ENCODE data around the gene AIDA.

Gene AIDA

GRCh38 chr1:222713091-222713961, 1.0 kb upstream of the AIDA start:
- peak; percentile 41; the same call in 1 of the 2 replicates for TF ChIP-seq TAF1 (IDR thresholded peaks at IDR 0.05; ENCODE audit: low read depth)
- TF ChIP-seq CEBPB (IDR thresholded peaks at IDR 0.05), result no peak
- TF ChIP-seq YY1 (IDR thresholded peaks at IDR 0.05; ENCODE audit: low read depth), result peak; percentile 80
- TF ChIP-seq RAD21 (IDR thresholded peaks at IDR 0.05; ENCODE audit: low read depth), result no peak
- TF ChIP-seq USF1 (IDR thresholded peaks at IDR 0.05), result peak; percentile 27; the same call in 1 of the 2 replicates
- peak; percentile 43; the same call in 1 of the 2 replicates for TF ChIP-seq ZBTB7A (IDR thresholded peaks at IDR 0.05; ENCODE audit: low read depth)
- TF ChIP-seq MAX (IDR thresholded peaks at IDR 0.05), result peak; percentile 66
- peak; percentile 47; the same call in 1 of the 2 replicates for TF ChIP-seq TCF12 (IDR thresholded peaks at IDR 0.05; ENCODE audit: low read depth)
- no peak for TF ChIP-seq REST (IDR thresholded peaks at IDR 0.05; ENCODE audit: low read depth)

- TF ChIP-seq MAX (IDR thresholded peaks at IDR 0.05) (peak; percentile 38), YY1 (IDR thresholded peaks at IDR 0.05; ENCODE audit: low read depth) (no peak), TAF1 (IDR thresholded peaks at IDR 0.05; ENCODE audit: low read depth) (0 out of 2 replicates have a peak, but pooled peaks have one; percentile 15)
These were observed 705 bp downstream of the AIDA start for GRCh38 chr1:222711319-222712252.

- TF ChIP-seq FOXM1 (IDR thresholded peaks at IDR 0.05; ENCODE audit: borderline replicate concordance, low read depth) (no peak), YY1 (IDR thresholded peaks at IDR 0.05; ENCODE audit: low read depth) (no peak), CREB1 (IDR thresholded peaks at IDR 0.05; ENCODE audit: low read depth) (no peak), NFIC (IDR thresholded peaks at IDR 0.05) (no peak), TAF1 (IDR thresholded peaks at IDR 0.05; ENCODE audit: low read depth) (no peak), TEAD4 (IDR thresholded peaks at IDR 0.05) (no peak), MAX (IDR thresholded peaks at IDR 0.05) (no peak), REST (IDR thresholded peaks at IDR 0.05; ENCODE audit: low read depth) (no peak), RAD21 (IDR thresholded peaks at IDR 0.05; ENCODE audit: low read depth) (no peak)
These were observed 2.6 kb downstream of the AIDA start for GRCh38 chr1:222709700-222710153.

- TF ChIP-seq TEAD4 (IDR thresholded peaks at IDR 0.05), result no peak
- TF ChIP-seq CREB1 (IDR thresholded peaks at IDR 0.05; ENCODE audit: low read depth), result no peak
- no peak for TF ChIP-seq TAF1 (IDR thresholded peaks at IDR 0.05; ENCODE audit: low read depth)
- TF ChIP-seq NFIC (IDR thresholded peaks at IDR 0.05), result no peak
- TF ChIP-seq TCF12 (IDR thresholded peaks at IDR 0.05; ENCODE audit: low read depth), result no peak
- no peak for TF ChIP-seq ZBTB7A (IDR thresholded peaks at IDR 0.05; ENCODE audit: low read depth)
These were observed 5.5 kb downstream of the AIDA start for GRCh38 chr1:222706815-222707214.

- no peak for TF ChIP-seq NFIC (IDR thresholded peaks at IDR 0.05)
These were observed 8.0 kb downstream of the AIDA start for GRCh38 chr1:222704260-222704659.

- TF ChIP-seq CEBPB (IDR thresholded peaks at IDR 0.05) (no peak), FOXM1 (IDR thresholded peaks at IDR 0.05; ENCODE audit: borderline replicate concordance, low read depth) (no peak), CREB1 (IDR thresholded peaks at IDR 0.05; ENCODE audit: low read depth) (no peak)
These were observed 10.1 kb downstream of the AIDA start for GRCh38 chr1:222702210-222702609.

Data from Ishikawa (cell line).